Epithelial cell of umbilical artery (primary cell): ENCODE measurements around the gene TRMT11. TPM values are rescaled to one million over a fixed set of nuclear protein-coding genes. Genes with fewer than 3 reads are reported as not detected.

Source experiments
- total RNA-seq: library from RNA; depleted of rRNA; stranded (reverse); fragments of >200 nt; gene quantifications from 2 replicates; pipeline ENCODE4 v1.2.3, GENCODE V29; 2014

The TRMT11 gene
- total RNA-seq, result 17.2 and 20.8 TPM in 2 replicates

DNA sequence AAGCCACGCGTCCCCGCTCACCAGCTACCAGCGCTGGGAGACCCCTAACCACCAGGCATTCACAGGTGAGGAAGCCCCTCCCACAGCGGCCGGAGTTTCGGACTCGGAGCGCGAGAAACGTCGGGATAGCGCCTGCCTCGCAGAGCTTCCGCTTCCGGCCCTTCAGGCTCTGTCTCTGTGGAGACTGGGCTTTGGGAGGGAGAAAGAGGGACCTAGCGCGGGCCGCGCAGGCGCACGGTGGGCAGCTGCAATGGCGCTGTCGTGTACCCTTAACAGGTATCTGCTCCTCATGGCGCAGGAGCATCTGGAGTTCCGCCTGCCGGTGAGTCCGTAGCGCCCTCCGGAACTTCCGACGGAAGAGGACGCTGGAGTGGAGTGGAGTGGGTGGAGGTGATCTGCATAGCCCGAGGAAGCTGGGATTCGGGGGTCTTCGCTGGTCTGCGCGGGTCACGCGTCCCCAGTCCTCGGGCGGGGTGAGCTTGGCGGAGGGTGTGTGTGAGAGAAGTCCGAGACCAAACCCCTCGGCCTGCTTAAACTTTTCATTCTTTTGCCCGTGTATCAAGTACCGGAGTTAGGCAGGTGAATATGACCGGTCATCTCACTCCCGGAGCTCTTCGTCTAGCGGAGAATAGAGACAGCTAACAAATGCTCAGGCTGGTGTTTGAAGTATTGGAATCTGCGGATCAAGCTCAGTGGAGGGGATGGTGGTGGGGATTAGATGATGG lies at the start of gene TRMT11:
Gene TRMT11 (plus strand): TSS at position 240 of the 725 bp plus-strand sequence. CDS start 11 bp downstream, at position 251.

GRCh38 chr6:125956506-125957390 lies 29.6 kb upstream of the TRMT11 start, which contains the start of gene HINT3:
Gene HINT3 (plus strand): TSS chr6:125956770. CDS start chr6:125956978, 208 bp downstream.

Other genes starting within 250 kb of the TRMT11 start
- 10.5 and 15.3 TPM in 2 replicates for gene HEY2, start 236.9 kb upstream of the TRMT11 start, total RNA-seq
- 61.1 and 73.3 TPM in 2 replicates for gene NCOA7, start 195.6 kb upstream of the TRMT11 start, total RNA-seq
- 19.5 and 31.3 TPM in 2 replicates for gene HINT3, start 29.8 kb upstream of the TRMT11 start, total RNA-seq